Urinary bladder (tissue), 4 donors: ENCODE data around the gene AMBRA1. TPM values are rescaled to one million over a fixed set of nuclear protein-coding genes. Genes with fewer than 3 reads are reported as not detected.
"Not testable (repeated sequence)": the region's sequence is repeated elsewhere in the genome, so short reads cannot be mapped to it uniquely, and the experiment has no call there.

Experiments
- DNase-seq: peaks from one replicate; pipeline ENCODE4 v3.0.0-alpha.2; 2015; ENCODE audit errors: extremely low spot score
- H3K27ac ChIP-seq: one replicate; pipeline ENCODE4 v1.5.1; 2013; ENCODE audit warnings: low read depth, mild to moderate bottlenecking, moderate library complexity
- H3K36me3 ChIP-seq: one replicate; pipeline ENCODE4 v1.6.1; 2013; ENCODE audit warnings: mild to moderate bottlenecking, moderate library complexity; ENCODE audit not compliant: insufficient read depth
- H3K4me1 ChIP-seq: one replicate; pipeline ENCODE4 v1.6.1; 2013; ENCODE audit warnings: mild to moderate bottlenecking, moderate library complexity; ENCODE audit not compliant: insufficient read depth
- H3K4me3 ChIP-seq: one replicate; pipeline ENCODE4 v1.5.1; 2013; ENCODE audit warnings: low read depth, low read length
- WGBS: extraction: QIAGEN DNeasy Blood & Tissue Kit; methylation state at CpG from one replicate; pipeline ENCODE4 v1.1.7; 2013; 5-methylcytosine and 5-hydroxymethylcytosine counted together
- polyA plus RNA-seq: library from polyadenylated mRNA; stranded (reverse); fragments of 200-250 nt; gene quantifications from one replicate; pipeline ENCODE4 v1.2.3, GENCODE V29; 2013
- total RNA-seq: library from RNA; depleted of rRNA; stranded (reverse); fragments of >200 nt; gene quantifications from one replicate; pipeline ENCODE4 v1.2.3, GENCODE V29; 2014
- donor health status: healthy with polysubstance abuse.
- donor health status: healthy.

The AMBRA1 gene
- total and polyA plus RNA-seq, 2 donors = 21.9 to 22.9 TPM

- WGBS = 91% methylated on average over 8 of the region's 8 CpGs
- Histone ChIP-seq H3K27ac (no peak overlapping the region), H3K4me1 (no peaks in the 10 kb centered on the region), H3K36me3 (no peaks in the 10 kb centered on the region), H3K4me3 (no peak overlapping the region)
- DNase-seq = no peak
Measured at GRCh38 chr11:46528445-46529094, 65.3 kb downstream of the AMBRA1 start.

- Histone ChIP-seq H3K4me1 (no peaks in the 10 kb centered on the region), H3K27ac (no peak overlapping the region)
- WGBS = 93% methylated on average over 1 of the region's 1 CpG
Measured at GRCh38 chr11:46527591-46528130, 66.2 kb downstream of the AMBRA1 start.

GRCh38 chr11:46526216-46527215 lies 67.3 kb downstream of the AMBRA1 start:
- Histone ChIP-seq H3K27ac (no peak overlapping the region), H3K4me3 (no peak overlapping the region), H3K4me1 (no peaks in the 10 kb centered on the region), H3K36me3 (no peaks in the 10 kb centered on the region)
- no peak for DNase-seq
- 79% methylated on average over 2 of the region's 2 CpGs for WGBS

More at GRCh38 chr11:46527591-46528130, 66.2 kb downstream of the AMBRA1 start:
- DNase-seq = no peak
- no peaks in the 10 kb centered on the region for H3K36me3 ChIP-seq
- no peak overlapping the region for H3K4me3 ChIP-seq

- no peak overlapping the region for H3K27ac ChIP-seq
- H3K36me3 ChIP-seq = no peaks in the 10 kb centered on the region
- H3K4me3 ChIP-seq = no peak overlapping the region
- no peak for DNase-seq
- H3K4me1 ChIP-seq = no peaks in the 10 kb centered on the region
Measured at GRCh38 chr11:46524201-46524770, 69.5 kb downstream of the AMBRA1 start.

- Histone ChIP-seq H3K27ac (no peak overlapping the region), H3K4me3 (no peak overlapping the region), H3K36me3 (no peaks in the 10 kb centered on the region), H3K4me1 (no peaks in the 10 kb centered on the region)
- no peak for DNase-seq
- WGBS = 78% methylated on average over 6 of the region's 6 CpGs
Measured at GRCh38 chr11:46523290-46523689, 70.5 kb downstream of the AMBRA1 start.

- DNase-seq = no peak
- Histone ChIP-seq H3K36me3 (no peaks in the 10 kb centered on the region), H3K27ac (no peak overlapping the region), H3K4me3 (no peak overlapping the region), H3K4me1 (no peaks in the 10 kb centered on the region)
- 87% methylated on average over 5 of the region's 5 CpGs for WGBS
Measured at GRCh38 chr11:46522682-46523281, 71.0 kb downstream of the AMBRA1 start.

- H3K36me3 ChIP-seq = no peaks in the 10 kb centered on the region
- no peak for DNase-seq
- 78% methylated on average over 4 of the region's 4 CpGs for WGBS
- H3K4me3 ChIP-seq = no peak overlapping the region
- no peaks in the 10 kb centered on the region for H3K4me1 ChIP-seq
- no peak overlapping the region for H3K27ac ChIP-seq
Measured at GRCh38 chr11:46521961-46522681, 71.7 kb downstream of the AMBRA1 start.

GRCh38 chr11:46520971-46521745 lies 72.7 kb downstream of the AMBRA1 start:
- WGBS = 91% methylated on average over 8 of the region's 8 CpGs
- Histone ChIP-seq H3K27ac (no peak overlapping the region), H3K36me3 (no peaks in the 10 kb centered on the region), H3K4me1 (no peaks in the 10 kb centered on the region), H3K4me3 (no peak overlapping the region)
- no peak for DNase-seq

- no peak for DNase-seq
- 84% methylated on average over 3 of the region's 3 CpGs for WGBS
- H3K4me1 ChIP-seq = no peaks in the 10 kb centered on the region
- no peak overlapping the region for H3K27ac ChIP-seq
- H3K36me3 ChIP-seq = no peaks in the 10 kb centered on the region
- no peak overlapping the region for H3K4me3 ChIP-seq
Measured at GRCh38 chr11:46519351-46519750, 74.5 kb downstream of the AMBRA1 start.

GRCh38 chr11:46518928-46519327 lies 74.9 kb downstream of the AMBRA1 start:
- not testable (repeated sequence) for H3K4me1 ChIP-seq, H3K27ac ChIP-seq, H3K36me3 ChIP-seq, H3K4me3 ChIP-seq, DNase-seq
- WGBS = 94% methylated on average over 7 of the region's 7 CpGs

- 93% methylated on average over 1 of the region's 1 CpG for WGBS
- Histone ChIP-seq H3K4me1 (no peaks in the 10 kb centered on the region), H3K4me3 (no peak overlapping the region), H3K36me3 (peaks cover 3% of the 10 kb centered on the region), H3K27ac (no peak overlapping the region)
- no peak for DNase-seq
Measured at GRCh38 chr11:46514370-46514769, 79.5 kb downstream of the AMBRA1 start.

- Histone ChIP-seq H3K27ac (no peak overlapping the region), H3K36me3 (peaks cover 3% of the 10 kb centered on the region), H3K4me1 (no peaks in the 10 kb centered on the region), H3K4me3 (no peak overlapping the region)
- peak; percentile 66 for DNase-seq
- 38% methylated on average over 3 of the region's 3 CpGs for WGBS
Measured at GRCh38 chr11:46513934-46514342, 79.9 kb downstream of the AMBRA1 start.
